IMR-90 (cell line): ENCODE results near the gene OPA3. TPM values are rescaled to one million over a fixed set of nuclear protein-coding genes. Genes with fewer than 3 reads are reported as not detected.
A peak's percentile ranks its signal among the peaks of the same experiment; 100 is the strongest.

Experiments used
- ATAC-seq: fragments of 200-7000 bp; cut with Tn5 transposase; 2 replicates; pipeline ENCODE4 v1.9.1; 2020; ENCODE audit warnings: low read depth, mild to moderate bottlenecking, moderate library complexity
- BruUV-seq: library from RNA; stranded (reverse); fragments of 400-500 nt; replicated peaks from 2 replicates; lab custom pipeline; 2021; lab: Mats Ljungman, UMichigan
- CTCF ChIA-PET: fragments of 300-600 bp; formaldehyde crosslinking; extraction: SDS; loops from one replicate; lab custom pipeline; 2021; ENCODE audit warnings: antibody characterized with exemption; lab: Yijun Ruan, JAX
- POLR2A ChIA-PET: fragments of 300-600 bp; sonication (Branson Sonifier 250); formaldehyde crosslinking; loops from one replicate; lab custom pipeline; 2022; ENCODE audit warnings: antibody characterized with exemption; ENCODE audit not compliant: unreplicated experiment; lab: Charles Lee
- DNase-seq: peaks from one replicate; pipeline ENCODE4 v3.0.0; 2013
- H2AFZ ChIP-seq: replicated peaks from 2 replicates; pipeline ENCODE3; 2013; ENCODE audit warnings: low read length, mild to moderate bottlenecking; ENCODE audit not compliant: poor library complexity
- H2AK5ac ChIP-seq: 2 replicates; pipeline ENCODE4 v1.6.1; 2013; ENCODE audit warnings: low read depth, low read length, inconsistent platforms
- H2AK9ac ChIP-seq: replicated peaks from 2 replicates; pipeline ENCODE3; 2013; ENCODE audit warnings: mild to moderate bottlenecking, low read depth, low read length, moderate library complexity; ENCODE audit not compliant: poor library complexity
- H2BK120ac ChIP-seq: 2 replicates; pipeline ENCODE4 v1.6.1; 2013; ENCODE audit warnings: low read depth, low read length, inconsistent platforms
- H2BK15ac ChIP-seq: 3 replicates; pipeline ENCODE4 v1.6.1; 2013; ENCODE audit warnings: low read depth, low read length, inconsistent platforms
- H2BK20ac ChIP-seq: 2 replicates; pipeline ENCODE4 v1.6.1; 2013; ENCODE audit warnings: low read depth, mild to moderate bottlenecking, inconsistent platforms, low read length, moderate library complexity
- H2BK5ac ChIP-seq: 2 replicates; pipeline ENCODE4 v1.6.1; 2013; ENCODE audit warnings: mild to moderate bottlenecking, low read depth, low read length, inconsistent platforms; ENCODE audit not compliant: poor library complexity, severe bottlenecking
- H3K14ac ChIP-seq: replicated peaks from 2 replicates; pipeline ENCODE4 v1.6.1; 2013; ENCODE audit warnings: low read depth, low read length, inconsistent platforms
- H3K18ac ChIP-seq: 2 replicates; pipeline ENCODE4 v1.6.1; 2013; ENCODE audit warnings: low read depth, low read length, control low read depth
- H3K23ac ChIP-seq: 2 replicates; pipeline ENCODE4 v1.6.1; 2013; ENCODE audit warnings: low read depth, low read length, inconsistent platforms
- H3K27ac ChIP-seq: 2 replicates; pipeline ENCODE4 v1.5.1; 2013; ENCODE audit warnings: mild to moderate bottlenecking, control low read depth, low read length; ENCODE audit not compliant: insufficient read depth
- H3K27me3 ChIP-seq: 2 replicates; pipeline ENCODE4 v1.6.1; 2013; ENCODE audit warnings: low read length; ENCODE audit not compliant: control insufficient read depth, insufficient read depth
- H3K36me3 ChIP-seq: 2 replicates; pipeline ENCODE4 v1.6.1; 2013; ENCODE audit warnings: low read length, mixed read lengths; ENCODE audit not compliant: control insufficient read depth, insufficient read depth
- H3K4ac ChIP-seq: 2 replicates; pipeline ENCODE4 v1.6.1; 2013; ENCODE audit warnings: low read depth, low read length, inconsistent platforms
- H3K4me1 ChIP-seq: 2 replicates; pipeline ENCODE4 v1.6.1; 2013; ENCODE audit warnings: low read length, mixed read lengths; ENCODE audit not compliant: control insufficient read depth, insufficient read depth
- H3K4me2 ChIP-seq: 2 replicates; pipeline ENCODE4 v1.6.1; 2013; ENCODE audit warnings: low read depth, mild to moderate bottlenecking, control low read depth, low read length, moderate library complexity
- H3K4me3 ChIP-seq: 2 replicates; pipeline ENCODE4 v1.5.1; 2013; ENCODE audit warnings: low read depth, mild to moderate bottlenecking, control low read depth, low read length, moderate library complexity; ENCODE audit not compliant: insufficient read depth
- H3K56ac ChIP-seq: 2 replicates; pipeline ENCODE4 v1.6.1; 2013; ENCODE audit warnings: low read length, inconsistent platforms; ENCODE audit not compliant: insufficient read depth; ENCODE audit errors: extremely low read depth
- H3K79me1 ChIP-seq, 2 experiments: 2 replicates each; pipeline ENCODE4 v1.6.1; 2013; ENCODE audit warnings: low read length in 2 of 2, inconsistent platforms in 1 of 2, low read depth in 1 of 2
- H3K9ac ChIP-seq: 2 replicates; pipeline ENCODE4 v1.6.1; 2013; ENCODE audit warnings: low read depth, low read length, control low read depth
- H3K9me1 ChIP-seq: 2 replicates; pipeline ENCODE4 v1.6.1; 2013; ENCODE audit warnings: low read length, inconsistent platforms; ENCODE audit not compliant: insufficient read depth
- H3K9me3 ChIP-seq: 2 replicates; pipeline ENCODE4 v1.6.1; 2013; ENCODE audit warnings: low read length; ENCODE audit not compliant: control insufficient read depth, insufficient read depth
- H4K20me1 ChIP-seq: 2 replicates; pipeline ENCODE4 v1.6.1; 2013; ENCODE audit warnings: low read length, inconsistent platforms; ENCODE audit not compliant: insufficient read depth
- H4K5ac ChIP-seq: 2 replicates; pipeline ENCODE4 v1.6.1; 2013; ENCODE audit warnings: mild to moderate bottlenecking, low read depth, low read length, control low read depth
- H4K8ac ChIP-seq, 2 experiments: 2 replicates each; pipeline ENCODE4 v1.6.1; 2013; ENCODE audit warnings: low read depth in 2 of 2, low read length in 2 of 2, control low read depth in 1 of 2, inconsistent platforms in 1 of 2
- H4K91ac ChIP-seq: 2 replicates; pipeline ENCODE4 v1.6.1; 2013; ENCODE audit warnings: low read depth, low read length, inconsistent platforms; ENCODE audit not compliant: insufficient read depth
- CEBPB ChIP-seq: IDR thresholded peaks from 2 replicates; pipeline ENCODE4 v1.6.1; 2012; ENCODE audit warnings: low read depth, low read length, improper control_type of control experiment
- CHD1 ChIP-seq: IDR thresholded peaks from 2 replicates; pipeline ENCODE4 v1.6.1; 2012; ENCODE audit warnings: low read depth, low read length, improper control_type of control experiment
- CTCF ChIP-seq: conservative IDR thresholded peaks from 2 replicates; pipeline ENCODE4 v1.5.1; 2012; ENCODE audit warnings: mild to moderate bottlenecking, low read depth, low read length, improper control_type of control experiment
- ELK1 ChIP-seq: fragments of 150-350 bp; IDR thresholded peaks from 2 replicates; pipeline ENCODE4 v1.6.1; 2016; ENCODE audit warnings: low read depth, mild to moderate bottlenecking, low read length, moderate library complexity, borderline replicate concordance
- FOS ChIP-seq: fragments of 150-350 bp; IDR thresholded peaks from 2 replicates; pipeline ENCODE4 v1.6.1; 2016; ENCODE audit warnings: low read depth, low read length
- MAFK ChIP-seq: IDR thresholded peaks from 2 replicates; pipeline ENCODE4 v1.6.1; 2012; ENCODE audit warnings: low read depth, low read length, improper control_type of control experiment
- MAZ ChIP-seq: IDR thresholded peaks from 2 replicates; pipeline ENCODE4 v1.6.1; 2012; ENCODE audit warnings: low read depth, mild to moderate bottlenecking, low read length, improper control_type of control experiment, moderate library complexity, borderline replicate concordance
- MXI1 ChIP-seq: IDR thresholded peaks from 2 replicates; pipeline ENCODE4 v1.6.1; 2012; ENCODE audit warnings: low read depth, mild to moderate bottlenecking, low read length, moderate library complexity, borderline replicate concordance
- NFE2L2 ChIP-seq: fragments of 150-350 bp; IDR thresholded peaks from 2 replicates; pipeline ENCODE4 v1.6.1; 2016; ENCODE audit warnings: low read depth, mild to moderate bottlenecking, low read length
- POLR2A ChIP-seq: IDR thresholded peaks from 2 replicates; pipeline ENCODE4 v1.6.1; 2012; ENCODE audit warnings: mild to moderate bottlenecking, low read depth, low read length
- RAD21 ChIP-seq: IDR thresholded peaks from 2 replicates; pipeline ENCODE4 v1.6.1; 2012; ENCODE audit warnings: low read length, improper control_type of control experiment
- RFX5 ChIP-seq: IDR thresholded peaks from 2 replicates; pipeline ENCODE4 v1.8.0; 2012; ENCODE audit warnings: low read depth, mild to moderate bottlenecking, low read length, moderate library complexity
- SMC3 ChIP-seq: fragments of 150-350 bp; IDR thresholded peaks from 2 replicates; pipeline ENCODE4 v1.6.1; 2016; ENCODE audit warnings: low read depth, mild to moderate bottlenecking, antibody characterized with exemption, low read length, moderate library complexity
- WGBS, 2 experiments: methylation state at CpG; one replicate each; pipeline versions ENCODE4 v1.1.5 to v1.1.7; 2013; ENCODE audit warnings: missing lambda C conversion rate in 2 of 2; ENCODE audit not compliant: insufficient read length in 1 of 2; ENCODE audit errors: extremely low coverage in 2 of 2; 5-methylcytosine and 5-hydroxymethylcytosine counted together
- dilution Hi-C: fragments of 300-500 bp; cut with HindIII; formaldehyde crosslinking; loops from one replicate; pipeline ENCODE4 v1.14.3; 2018; ENCODE audit warnings: low sequenced_read_pairs; ENCODE audit not compliant: unreplicated experiment
- in situ Hi-C: fragments of 300-500 bp; cut with MboI; formaldehyde crosslinking; loops from 3 replicates; pipeline ENCODE4 v1.14.3; 2019; ENCODE audit warnings: low sequenced_read_pairs, inconsistent platforms, mixed read lengths
- intact Hi-C: fragments of 100-400 bp; cut with micrococcal nuclease; formaldehyde crosslinking; loops from 2 replicates; pipeline ENCODE4 v1.10.0; 2022
- polyA plus RNA-seq, 3 experiments: library from polyadenylated mRNA; depleted of rRNA; stranded (reverse); fragments of >200 nt; gene quantifications; 2 replicates each; pipeline ENCODE4 v1.2.3, GENCODE V29; 2012; ENCODE audit warnings: low replicate concordance in 1 of 3
- total RNA-seq: library from RNA; depleted of rRNA; stranded (reverse); fragments of >200 nt; gene quantifications from 2 replicates; pipeline ENCODE4 v1.2.3, GENCODE V29; 2012

Gene OPA3
- total and polyA plus RNA-seq, 2 of the 4 experiments (the other 2 are of a cell fraction) = 5.2 to 9.6 TPM

DNA sequence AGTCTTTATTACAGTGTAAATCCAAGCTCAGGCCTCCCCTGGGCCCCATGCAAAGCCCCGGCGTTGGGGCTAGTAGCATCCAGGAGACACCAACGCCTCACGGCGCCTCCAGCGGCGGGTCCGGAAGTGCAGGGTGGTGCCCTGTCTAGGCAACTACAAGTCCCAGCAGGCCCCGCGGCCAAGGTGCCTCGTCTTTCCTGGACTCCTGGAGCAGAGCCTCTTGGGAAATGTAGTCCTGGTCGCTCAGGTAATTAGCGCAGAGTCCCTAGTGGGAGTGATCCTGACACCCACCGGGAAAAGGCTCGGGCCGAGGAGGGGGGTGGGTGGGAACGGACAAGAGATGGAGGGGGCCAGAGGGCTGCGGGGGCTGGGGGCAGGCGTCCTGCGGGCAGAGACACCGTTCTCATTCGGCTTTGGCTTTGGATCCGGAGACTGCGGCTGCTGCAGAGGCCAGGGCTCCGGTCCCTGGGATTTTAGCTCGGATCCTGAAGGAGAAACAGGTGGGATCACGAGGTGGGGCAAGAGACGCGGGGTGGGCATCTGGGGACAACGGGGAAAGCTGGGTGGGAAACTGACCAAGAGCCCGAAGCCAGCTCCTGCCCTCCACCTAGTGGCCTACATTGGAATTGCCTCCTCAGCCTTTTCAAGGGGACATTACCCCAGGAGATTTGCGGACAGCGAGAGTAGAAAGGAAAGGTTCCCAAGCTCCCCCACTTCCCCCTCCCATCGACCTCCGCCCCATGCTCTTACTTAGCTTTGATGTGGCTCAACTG lies 99.1 kb downstream of the OPA3 start (continued):
- TF ChIP-seq FOS = no peak
- no peak for TF ChIP-seq RFX5
- TF ChIP-seq MXI1 = no peak

DNA sequence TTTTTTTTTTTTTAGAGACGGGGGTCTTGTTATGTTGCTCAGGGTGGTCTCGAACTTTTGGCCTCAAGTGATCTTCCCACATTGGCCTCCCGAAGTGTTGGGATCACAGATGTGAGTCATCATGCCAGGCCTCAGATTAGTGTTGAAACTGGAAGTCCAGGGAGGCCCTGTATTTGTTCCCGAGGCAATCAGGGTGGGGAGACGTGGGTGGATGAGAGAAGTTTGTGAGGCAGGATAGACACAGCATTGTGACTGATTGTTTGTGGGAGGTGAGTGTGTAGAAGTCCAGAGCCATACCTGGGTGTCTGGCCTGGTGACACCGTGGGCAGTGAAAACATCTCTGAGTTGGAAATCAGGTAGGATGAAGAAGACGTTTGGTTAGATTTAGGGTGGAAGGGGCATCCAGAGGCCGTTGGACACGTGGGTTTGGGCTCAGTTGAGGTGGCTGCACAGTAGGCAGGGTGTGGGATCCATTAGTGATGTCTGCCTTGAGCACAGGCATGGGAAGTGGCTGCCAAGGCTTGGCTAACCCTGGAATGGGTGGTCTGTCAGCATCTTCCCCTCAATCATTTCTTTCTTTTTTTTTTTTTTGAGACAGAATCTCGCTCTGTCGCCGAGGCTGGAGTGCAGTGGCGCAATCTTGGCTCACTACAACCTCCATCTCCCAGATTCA lies 100.2 kb downstream of the OPA3 start:
- H3K79me1 ChIP-seq = no peaks in the 10 kb centered on the region; a peak in 1 of 4 replicates
- H3K23ac ChIP-seq = no peak overlapping the region
- POLR2A ChIA-PET = no interaction called here
- H3K4ac ChIP-seq = no peak overlapping the region
- H3K9ac ChIP-seq = no peak overlapping the region
- no TSS peak for BruUV-seq
- no peak overlapping the region for H2BK5ac ChIP-seq
- intact Hi-C loops = no loop called here
- H2BK20ac ChIP-seq = no peak overlapping the region
- peak overlapping the region; percentile 58 for H2AFZ ChIP-seq
- no peaks in the 10 kb centered on the region for H4K20me1 ChIP-seq
- H3K36me3 ChIP-seq = no peaks in the 10 kb centered on the region
- dilution Hi-C loops = no loop called here
- H3K56ac ChIP-seq = no peak overlapping the region
- H2AK5ac ChIP-seq = no peak overlapping the region
- H2AK9ac ChIP-seq = peak overlapping the region; percentile 5
- H3K18ac ChIP-seq = no peak overlapping the region
- CTCF ChIA-PET = interaction anchor here (0.8 to 2.3 kb wide), 8 partner anchors 10 to 86 kb away, joined by 3 to 21 read pairs (median 7); partner anchors contain the start of genes FOSB, PPM1N and RTN2
- H3K9me1 ChIP-seq = peaks cover 6% of the 10 kb centered on the region; the same call in 1 of the 2 replicates
- no peaks in the 10 kb centered on the region for H3K4me1 ChIP-seq
- ATAC-seq (no peak), DNase-seq (no peak)
- no peak overlapping the region for H2BK15ac ChIP-seq
- H3K27me3 ChIP-seq = no peaks in the 10 kb centered on the region
- no peak overlapping the region for H3K14ac ChIP-seq
- no peak overlapping the region for H4K5ac ChIP-seq
- no peaks in the 10 kb centered on the region for H3K9me3 ChIP-seq
- no peak overlapping the region for H3K4me3 ChIP-seq
- no peak overlapping the region for H3K4me2 ChIP-seq
- 74% methylated on average over 3 of the region's 13 CpGs; no CpG with 5 or more reads in 1 of the 2 experiments for WGBS, 2 experiments
- no peak overlapping the region for H4K91ac ChIP-seq
- H3K27ac ChIP-seq = no peak overlapping the region
- no peak overlapping the region for H2BK120ac ChIP-seq
- in situ Hi-C loops = no loop called here
- H4K8ac ChIP-seq = no peak overlapping the region
- no peak for TF ChIP-seq CHD1
- no peak for TF ChIP-seq NFE2L2
- no peak for TF ChIP-seq MAFK
- no peak for TF ChIP-seq CEBPB
- TF ChIP-seq ELK1 = no peak
- no peak for TF ChIP-seq MAZ
- TF ChIP-seq CTCF = no peak
- no peak for TF ChIP-seq RFX5
- TF ChIP-seq RAD21 = no peak
- no peak for TF ChIP-seq POLR2A
- TF ChIP-seq SMC3 = no peak
- TF ChIP-seq MXI1 = no peak
